ENCODE measurements around the gene USP9Y. TPM values are rescaled to one million over a fixed set of nuclear protein-coding genes. Genes with fewer than 3 reads are reported as not detected.

Gene USP9Y
- polyA plus RNA-seq, 1 donor (not counting 4 experiments of a cell fraction or from before 2014, with no cell fraction given), result not detected

GRCh38 chrY:12733625-12734024, 32.6 kb downstream of the USP9Y start:
- no peaks in the 10 kb centered on the region for H3K9me1 ChIP-seq (ENCODE audit: control insufficient read depth, extremely low read depth, insufficient read depth, low read length)
- H3K9ac ChIP-seq (ENCODE audit: control insufficient read depth, extremely low read depth, insufficient read depth, low read length), result no peak overlapping the region
- DNase-seq (ENCODE audit: low read depth, low spot score) (no peak), FAIRE-seq (no peak)
- no peaks in the 10 kb centered on the region for H4K20me1 ChIP-seq (ENCODE audit: control insufficient read depth, extremely low read depth, insufficient read depth, low read length)
- H3K27me3 ChIP-seq (ENCODE audit: control insufficient read depth, extremely low read depth, insufficient read depth, low read length), result no peaks in the 10 kb centered on the region
- H3K9me3 ChIP-seq (ENCODE audit: control insufficient read depth, low read depth, low read length), result no peaks in the 10 kb centered on the region
- no peak overlapping the region for H2AFZ ChIP-seq (ENCODE audit: control insufficient read depth, low read length)
- no peak overlapping the region for H3K4me3 ChIP-seq (ENCODE audit: control insufficient read depth in 2 of 3, extremely low read depth in 1 of 3, insufficient read depth in 2 of 3, low read depth in 1 of 3, low read length in 3 of 3)
- H3K79me2 ChIP-seq (ENCODE audit: control insufficient read depth, insufficient read depth, low read length), result no peaks in the 10 kb centered on the region
- H3K4me2 ChIP-seq (ENCODE audit: control insufficient read depth, extremely low read depth, insufficient read depth, low read depth, low read length), result no peak overlapping the region
- dilution Hi-C loops (cut with MboI; ENCODE audit: extremely low pct_ligation_motif_present, low sequenced_read_pairs), result no loop called here
- TF ChIP-seq EZH2 (IDR thresholded peaks at IDR 0.05; ENCODE audit: low read length), result no peak
- TF ChIP-seq, protein P1, sequence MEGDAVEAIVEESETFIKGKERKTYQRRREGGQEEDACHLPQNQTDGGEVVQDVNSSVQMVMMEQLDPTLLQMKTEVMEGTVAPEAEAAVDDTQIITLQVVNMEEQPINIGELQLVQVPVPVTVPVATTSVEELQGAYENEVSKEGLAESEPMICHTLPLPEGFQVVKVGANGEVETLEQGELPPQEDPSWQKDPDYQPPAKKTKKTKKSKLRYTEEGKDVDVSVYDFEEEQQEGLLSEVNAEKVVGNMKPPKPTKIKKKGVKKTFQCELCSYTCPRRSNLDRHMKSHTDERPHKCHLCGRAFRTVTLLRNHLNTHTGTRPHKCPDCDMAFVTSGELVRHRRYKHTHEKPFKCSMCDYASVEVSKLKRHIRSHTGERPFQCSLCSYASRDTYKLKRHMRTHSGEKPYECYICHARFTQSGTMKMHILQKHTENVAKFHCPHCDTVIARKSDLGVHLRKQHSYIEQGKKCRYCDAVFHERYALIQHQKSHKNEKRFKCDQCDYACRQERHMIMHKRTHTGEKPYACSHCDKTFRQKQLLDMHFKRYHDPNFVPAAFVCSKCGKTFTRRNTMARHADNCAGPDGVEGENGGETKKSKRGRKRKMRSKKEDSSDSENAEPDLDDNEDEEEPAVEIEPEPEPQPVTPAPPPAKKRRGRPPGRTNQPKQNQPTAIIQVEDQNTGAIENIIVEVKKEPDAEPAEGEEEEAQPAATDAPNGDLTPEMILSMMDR (optimal IDR thresholded peaks at IDR 0.05 in 1 of 3, IDR thresholded peaks at IDR 0.05 in 1 of 3, conservative IDR thresholded peaks at IDR 0.05 in 1 of 3; ENCODE audit: extremely low read depth in 1 of 3, insufficient read depth in 2 of 3, low read length in 3 of 3), result no peak
- no peak overlapping the region for H3K27ac ChIP-seq (ENCODE audit: control insufficient read depth, insufficient read depth, low read length)
- no peaks in the 10 kb centered on the region for H3K4me1 ChIP-seq (ENCODE audit: control insufficient read depth, extremely low read depth, insufficient read depth, low read length)
- H3K36me3 ChIP-seq (ENCODE audit: control insufficient read depth in 2 of 2, extremely low read depth in 1 of 2, insufficient read depth in 2 of 2, low read length in 2 of 2), result no peaks in the 10 kb centered on the region

- Histone ChIP-seq H3K4me2 (ENCODE audit: control insufficient read depth, extremely low read depth, insufficient read depth, low read depth, low read length) (no peak overlapping the region), H3K27me3 (ENCODE audit: control insufficient read depth, extremely low read depth, insufficient read depth, low read length) (no peaks in the 10 kb centered on the region), H2AFZ (ENCODE audit: control insufficient read depth, low read length) (no peak overlapping the region), H3K9me1 (ENCODE audit: control insufficient read depth, extremely low read depth, insufficient read depth, low read length) (no peaks in the 10 kb centered on the region), H3K36me3 (ENCODE audit: control insufficient read depth in 2 of 2, extremely low read depth in 1 of 2, insufficient read depth in 2 of 2, low read length in 2 of 2) (no peaks in the 10 kb centered on the region), H3K27ac (ENCODE audit: control insufficient read depth, insufficient read depth, low read length) (no peak overlapping the region), H3K9me3 (ENCODE audit: control insufficient read depth, low read depth, low read length) (no peaks in the 10 kb centered on the region), H3K79me2 (ENCODE audit: control insufficient read depth, insufficient read depth, low read length) (no peaks in the 10 kb centered on the region), H4K20me1 (ENCODE audit: control insufficient read depth, extremely low read depth, insufficient read depth, low read length) (no peaks in the 10 kb centered on the region), H3K4me3 (ENCODE audit: control insufficient read depth in 2 of 3, extremely low read depth in 1 of 3, insufficient read depth in 2 of 3, low read depth in 1 of 3, low read length in 3 of 3) (no peak overlapping the region), H3K4me1 (ENCODE audit: control insufficient read depth, extremely low read depth, insufficient read depth, low read length) (no peaks in the 10 kb centered on the region), H3K9ac (ENCODE audit: control insufficient read depth, extremely low read depth, insufficient read depth, low read length) (no peak overlapping the region)
- TF ChIP-seq, protein P1 (optimal IDR thresholded peaks at IDR 0.05 in 1 of 3, IDR thresholded peaks at IDR 0.05 in 1 of 3, conservative IDR thresholded peaks at IDR 0.05 in 1 of 3; ENCODE audit: extremely low read depth in 1 of 3, insufficient read depth in 2 of 3, low read length in 3 of 3), result no peak
- no peak for TF ChIP-seq EZH2 (IDR thresholded peaks at IDR 0.05; ENCODE audit: low read length)
- no peak for DNase-seq (ENCODE audit: low read depth, low spot score)
- dilution Hi-C loops (cut with MboI; ENCODE audit: extremely low pct_ligation_motif_present, low sequenced_read_pairs), result no loop called here
- no peak for FAIRE-seq
These were observed 33.0 kb downstream of the USP9Y start for GRCh38 chrY:12734051-12734450.
